Measurements from ENCODE around the gene BBOX1. TPM values are rescaled to one million over a fixed set of nuclear protein-coding genes. Genes with fewer than 3 reads are reported as not detected.

BBOX1 gene
- total RNA-seq, 2 experiments from 2014 or later: not detected

DNA sequence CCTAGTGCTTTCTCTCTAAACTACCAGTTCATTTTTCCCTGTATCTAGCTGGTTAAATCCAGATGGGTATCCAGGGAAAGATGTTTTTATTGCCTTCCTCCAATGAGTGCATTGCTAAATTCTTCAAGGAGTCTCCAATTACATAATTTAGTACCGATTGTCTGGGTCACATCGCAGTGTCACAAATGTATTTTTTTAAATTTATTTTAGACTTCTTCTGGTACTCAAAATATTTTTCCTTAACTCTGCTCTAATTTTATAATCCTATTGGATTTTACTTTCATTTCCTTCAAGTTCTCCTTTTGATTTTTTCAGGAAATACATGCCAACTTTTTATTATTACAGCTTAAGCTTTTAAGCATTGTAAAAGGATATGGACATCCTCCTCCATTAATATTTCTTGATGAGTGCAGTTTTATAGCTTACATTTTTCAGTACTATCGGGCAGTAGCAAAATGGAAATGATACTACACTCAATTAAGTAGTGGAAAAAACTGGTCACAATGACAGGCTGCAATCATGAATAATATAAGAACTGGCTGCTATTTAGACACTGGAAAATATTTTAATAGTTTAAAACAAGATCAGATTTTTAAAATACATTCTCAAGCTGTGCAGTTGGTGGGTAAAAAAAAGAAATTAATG is 20.3 kb downstream of the BBOX1 start:
- no peaks in the 10 kb centered on the region for H3K4me1 Mint-ChIP-seq (ENCODE audit: low read depth)
- DNase-seq (no peak), ATAC-seq (ENCODE audit: poor library complexity) (no peak)
- Histone ChIP-seq H3K27me3 (ENCODE audit: control insufficient read depth in 1 of 2, insufficient read depth in 2 of 2, low read length in 2 of 2) (no peaks in the 10 kb centered on the region), H3K27ac (ENCODE audit: low read depth in 1 of 2, low read length in 2 of 2) (no peak overlapping the region), H3K36me3 (ENCODE audit: insufficient read depth, low read length) (no peaks in the 10 kb centered on the region), H3K4me1 (ENCODE audit: insufficient read depth, low read length) (no peaks in the 10 kb centered on the region), H3K4me3 (ENCODE audit: low read length) (no peak overlapping the region), H3K9me3 (ENCODE audit: control insufficient read depth in 1 of 2, insufficient read depth in 1 of 2, low read length in 2 of 2) (peaks cover 5 to 14% of the 10 kb centered on the region in 2 experiments)
- H3K9me3 Mint-ChIP-seq: peaks cover 13% of the 10 kb centered on the region
- no peak overlapping the region for H3K4me3 Mint-ChIP-seq
- no peaks in the 10 kb centered on the region for H3K36me3 Mint-ChIP-seq (ENCODE audit: low read depth)
- POLR2A ChIA-PET: interaction anchor here (0.6 kb wide), 1 partner anchor 1506 kb away, joined by 3 read pairs; no protein-coding TSS in a partner anchor
- H3K27me3 Mint-ChIP-seq: no peaks in the 10 kb centered on the region
- no peak for TF ChIP-seq CTCF (IDR thresholded peaks at IDR 0.05)
- CTCF ChIA-PET: no interaction called here
- H3K27ac Mint-ChIP-seq: no peak overlapping the region
- intact Hi-C loops (cut with DNase I, micrococcal nuclease): no loop called here

DNA sequence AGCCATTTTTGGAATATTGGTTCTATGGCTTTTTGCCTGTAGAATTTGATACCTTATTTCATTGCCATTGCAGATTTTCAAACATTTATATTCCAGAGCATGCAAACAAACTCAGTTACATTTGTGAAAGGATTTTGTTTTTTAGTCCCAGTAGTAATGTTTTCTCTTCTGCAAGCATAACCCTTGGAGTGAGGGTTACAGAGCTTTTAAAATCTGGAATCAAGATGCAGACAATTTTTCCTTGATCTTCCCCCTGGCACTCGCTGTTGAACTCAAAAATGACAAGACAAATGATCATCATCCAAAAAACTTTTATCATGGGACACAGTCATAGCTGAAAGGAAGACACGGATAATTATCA is 20.8 kb downstream of the BBOX1 start:
- ATAC-seq (ENCODE audit: poor library complexity) (no peak), DNase-seq (no peak)
- no peaks in the 10 kb centered on the region for H3K27me3 Mint-ChIP-seq
- Histone ChIP-seq H3K36me3 (ENCODE audit: insufficient read depth, low read length) (no peaks in the 10 kb centered on the region), H3K4me3 (ENCODE audit: low read length) (no peak overlapping the region), H3K4me1 (ENCODE audit: insufficient read depth, low read length) (no peaks in the 10 kb centered on the region), H3K27ac (ENCODE audit: low read depth in 1 of 2, low read length in 2 of 2) (no peak overlapping the region), H3K9me3 (ENCODE audit: control insufficient read depth in 1 of 2, insufficient read depth in 1 of 2, low read length in 2 of 2) (peaks cover 5 to 14% of the 10 kb centered on the region in 2 experiments), H3K27me3 (ENCODE audit: control insufficient read depth in 1 of 2, insufficient read depth in 2 of 2, low read length in 2 of 2) (no peaks in the 10 kb centered on the region)
- POLR2A ChIA-PET: interaction anchor here (0.6 kb wide), 1 partner anchor 1506 kb away, joined by 3 read pairs; no protein-coding TSS in a partner anchor
- intact Hi-C loops (cut with DNase I, micrococcal nuclease): no loop called here
- CTCF ChIA-PET: no interaction called here
- no peak for TF ChIP-seq CTCF (IDR thresholded peaks at IDR 0.05)
- no peak overlapping the region for H3K4me3 Mint-ChIP-seq
- no peak overlapping the region for H3K27ac Mint-ChIP-seq
- H3K36me3 Mint-ChIP-seq (ENCODE audit: low read depth): no peaks in the 10 kb centered on the region
- H3K4me1 Mint-ChIP-seq (ENCODE audit: low read depth): no peaks in the 10 kb centered on the region
- H3K9me3 Mint-ChIP-seq: peaks cover 13% of the 10 kb centered on the region

DNA sequence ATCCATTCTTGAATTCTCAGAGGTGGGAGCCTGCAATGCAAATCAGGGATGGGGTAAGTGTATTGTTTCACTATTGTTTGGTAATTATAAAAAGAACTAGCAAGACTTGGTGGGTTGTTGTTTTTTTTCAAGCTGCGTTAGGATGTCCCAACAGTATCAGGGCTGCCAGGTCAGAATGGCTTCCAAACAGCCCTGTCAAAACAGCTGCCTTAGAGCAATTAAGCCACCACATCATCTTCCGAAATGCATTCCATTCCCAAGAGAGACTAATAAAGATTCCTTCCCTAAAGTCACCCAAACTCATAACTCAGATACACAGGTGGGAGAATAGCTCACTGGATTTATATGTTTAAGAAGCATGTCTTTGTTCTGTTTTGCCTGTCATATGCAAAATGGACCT is 23.5 kb downstream of the BBOX1 start:
- H3K36me3 Mint-ChIP-seq (ENCODE audit: low read depth): no peaks in the 10 kb centered on the region
- Histone ChIP-seq H3K36me3 (ENCODE audit: insufficient read depth, low read length) (no peaks in the 10 kb centered on the region), H3K27ac (ENCODE audit: low read depth in 1 of 2, low read length in 2 of 2) (no peak overlapping the region), H3K4me3 (ENCODE audit: low read length) (no peak overlapping the region), H3K27me3 (ENCODE audit: control insufficient read depth in 1 of 2, insufficient read depth in 2 of 2, low read length in 2 of 2) (no peaks in the 10 kb centered on the region), H3K4me1 (ENCODE audit: insufficient read depth, low read length) (no peaks in the 10 kb centered on the region), H3K9me3 (ENCODE audit: control insufficient read depth in 1 of 2, insufficient read depth in 1 of 2, low read length in 2 of 2) (peaks cover 0 to 10% of the 10 kb centered on the region in 2 experiments)
- H3K27ac Mint-ChIP-seq: no peak overlapping the region
- H3K4me3 Mint-ChIP-seq: no peak overlapping the region
- CTCF ChIA-PET: no interaction called here
- H3K9me3 Mint-ChIP-seq: peaks cover 9% of the 10 kb centered on the region
- ATAC-seq (ENCODE audit: poor library complexity): no peak
- no peaks in the 10 kb centered on the region for H3K4me1 Mint-ChIP-seq (ENCODE audit: low read depth)
- no peaks in the 10 kb centered on the region for H3K27me3 Mint-ChIP-seq
- DNase-seq: no peak
- intact Hi-C loops (cut with DNase I, micrococcal nuclease): no loop called here
- no peak for TF ChIP-seq CTCF (IDR thresholded peaks at IDR 0.05)
- POLR2A ChIA-PET: no interaction called here
